Mesendoderm (in vitro differentiated cells): ENCODE measurements around the gene CRB2.

Experiments used
- DNase-seq: peaks from one replicate; pipeline ENCODE4 v3.0.0; 2013
- H2AK5ac ChIP-seq: 2 replicates; pipeline ENCODE4 v1.6.1; 2013; ENCODE audit warnings: low read length, inconsistent platforms
- H2BK120ac ChIP-seq: 2 replicates; pipeline ENCODE4 v1.6.1; 2013; ENCODE audit warnings: low read depth, mild to moderate bottlenecking, low read length, moderate library complexity, mixed read lengths
- H2BK15ac ChIP-seq: replicated peaks from 2 replicates; pipeline ENCODE4 v1.6.1; 2013; ENCODE audit warnings: low read depth, mild to moderate bottlenecking, moderate library complexity
- H2BK5ac ChIP-seq: 2 replicates; pipeline ENCODE4 v1.6.1; 2013; ENCODE audit warnings: low read length, inconsistent platforms
- H3K18ac ChIP-seq: 2 replicates; pipeline ENCODE4 v1.6.1; 2013; ENCODE audit warnings: mild to moderate bottlenecking, low read length, mixed read lengths
- H3K23ac ChIP-seq: one replicate; pipeline ENCODE4 v1.6.1; 2013; ENCODE audit warnings: low read length
- H3K27ac ChIP-seq: 2 replicates; pipeline ENCODE4 v1.5.1; 2013; ENCODE audit warnings: low read depth, mild to moderate bottlenecking, inconsistent platforms, low read length, moderate library complexity
- H3K27me3 ChIP-seq: 2 replicates; pipeline ENCODE4 v1.6.1; 2013; ENCODE audit warnings: low read length, control low read depth, mild to moderate bottlenecking, inconsistent platforms; ENCODE audit not compliant: insufficient read depth, poor library complexity
- H3K36me3 ChIP-seq: 2 replicates; pipeline ENCODE4 v1.6.1; 2013; ENCODE audit warnings: low read length, inconsistent platforms; ENCODE audit not compliant: control insufficient read depth, insufficient read depth
- H3K4ac ChIP-seq: one replicate; pipeline ENCODE4 v1.6.1; 2013; ENCODE audit warnings: low read depth, mild to moderate bottlenecking, low read length, moderate library complexity
- H3K4me1 ChIP-seq: 2 replicates; pipeline ENCODE4 v1.6.1; 2013; ENCODE audit warnings: low read depth, low read length, inconsistent platforms; ENCODE audit not compliant: control insufficient read depth
- H3K4me2 ChIP-seq: 2 replicates; pipeline ENCODE4 v1.6.1; 2013; ENCODE audit warnings: low read length
- H3K4me3 ChIP-seq: 2 replicates; pipeline ENCODE4 v1.5.1; 2013; ENCODE audit warnings: mild to moderate bottlenecking, low read length
- H3K56ac ChIP-seq: one replicate; pipeline ENCODE4 v1.6.1; 2013; ENCODE audit warnings: low read length
- H3K79me1 ChIP-seq: 2 replicates; pipeline ENCODE4 v1.6.1; 2013; ENCODE audit warnings: low read length, inconsistent platforms
- H3K79me2 ChIP-seq: 2 replicates; pipeline ENCODE4 v1.6.1; 2013; ENCODE audit warnings: mild to moderate bottlenecking, low read length; ENCODE audit not compliant: control insufficient read depth, insufficient read depth
- H3K9ac ChIP-seq: 2 replicates; pipeline ENCODE4 v1.6.1; 2013; ENCODE audit warnings: low read length, inconsistent platforms
- H4K5ac ChIP-seq: one replicate; pipeline ENCODE4 v1.6.1; 2013; ENCODE audit warnings: low read length
- H4K8ac ChIP-seq: one replicate; pipeline ENCODE4 v1.6.1; 2013; ENCODE audit warnings: low read depth, mild to moderate bottlenecking, control low read depth, low read length, moderate library complexity
- WGBS: extraction: QIAGEN DNeasy Blood & Tissue Kit; methylation state at CpG from one replicate; pipeline ENCODE4 v1.1.7; 2013; ENCODE audit warnings: low lambda C conversion rate, missing lambda C conversion rate; ENCODE audit not compliant: insufficient coverage; ENCODE audit errors: extremely low coverage; 5-methylcytosine and 5-hydroxymethylcytosine counted together

The CRB2 gene

GRCh38 chr9:123356851-123357742, 1.1 kb downstream of the CRB2 start:
- Histone ChIP-seq H4K8ac (no peak overlapping the region), H3K79me2 (no peaks in the 10 kb centered on the region), H2BK5ac (no peak overlapping the region), H3K36me3 (no peaks in the 10 kb centered on the region), H3K79me1 (no peaks in the 10 kb centered on the region), H3K23ac (no peak overlapping the region), H2AK5ac (no peak overlapping the region), H3K4ac (no peak overlapping the region), H3K56ac (no peak overlapping the region), H3K4me1 (peaks cover 2% of the 10 kb centered on the region), H3K4me3 (no peak overlapping the region), H3K27ac (no peak overlapping the region), H3K4me2 (no peak overlapping the region), H4K5ac (no peak overlapping the region), H3K18ac (no peak overlapping the region), H2BK120ac (no peak overlapping the region), H3K27me3 (no peaks in the 10 kb centered on the region), H3K9ac (no peak overlapping the region), H2BK15ac (no peak overlapping the region)
- peak; percentile 36 for DNase-seq
- no CpG with 5 or more reads among the region's 19 CpGs for whole genome bisulfite sequencing

- H3K27ac ChIP-seq: peak overlapping the region; percentile 4
- H3K27me3 ChIP-seq: no peaks in the 10 kb centered on the region
- no CpG with 5 or more reads among the region's 2 CpGs for WGBS
- no peaks in the 10 kb centered on the region for H3K79me2 ChIP-seq
- no peak overlapping the region for H3K56ac ChIP-seq
- no peak overlapping the region for H3K9ac ChIP-seq
- no peak overlapping the region for H3K4me3 ChIP-seq
- no peak overlapping the region for H4K5ac ChIP-seq
- no peak overlapping the region for H3K4ac ChIP-seq
- peaks cover 2% of the 10 kb centered on the region for H3K4me1 ChIP-seq
- H3K4me2 ChIP-seq: no peak overlapping the region
- H3K18ac ChIP-seq: no peak overlapping the region
- H4K8ac ChIP-seq: no peak overlapping the region
- DNase-seq: no peak
- no peak overlapping the region for H3K23ac ChIP-seq
- no peaks in the 10 kb centered on the region for H3K79me1 ChIP-seq
- no peaks in the 10 kb centered on the region for H3K36me3 ChIP-seq
- no peak overlapping the region for H2BK15ac ChIP-seq
- no peak overlapping the region for H2BK120ac ChIP-seq
- H2AK5ac ChIP-seq: no peak overlapping the region
- H2BK5ac ChIP-seq: no peak overlapping the region
Observed at GRCh38 chr9:123357743-123358059, 1.7 kb downstream of the CRB2 start.

- Histone ChIP-seq H3K56ac (no peak overlapping the region), H2BK120ac (no peak overlapping the region), H2AK5ac (no peak overlapping the region), H3K27ac (no peak overlapping the region), H3K4me1 (peaks cover 2% of the 10 kb centered on the region), H3K9ac (no peak overlapping the region), H3K4me3 (no peak overlapping the region), H3K4ac (no peak overlapping the region), H3K79me2 (no peaks in the 10 kb centered on the region), H4K5ac (no peak overlapping the region), H3K18ac (no peak overlapping the region), H3K23ac (no peak overlapping the region), H3K27me3 (no peaks in the 10 kb centered on the region), H3K4me2 (no peak overlapping the region), H3K79me1 (no peaks in the 10 kb centered on the region), H4K8ac (no peak overlapping the region), H2BK5ac (no peak overlapping the region), H2BK15ac (no peak overlapping the region), H3K36me3 (no peaks in the 10 kb centered on the region)
- DNase-seq: peak; percentile 33
- no CpG with 5 or more reads among the region's 10 CpGs for WGBS
Observed at GRCh38 chr9:123358181-123358905, 2.3 kb downstream of the CRB2 start.

- no peak overlapping the region for H2BK5ac ChIP-seq
- no peak overlapping the region for H4K8ac ChIP-seq
- no peak overlapping the region for H3K4me3 ChIP-seq
- no peak overlapping the region for H3K56ac ChIP-seq
- DNase-seq: no peak
- H3K36me3 ChIP-seq: no peaks in the 10 kb centered on the region
- no peak overlapping the region for H3K4ac ChIP-seq
- peaks cover 2% of the 10 kb centered on the region for H3K4me1 ChIP-seq
- no peaks in the 10 kb centered on the region for H3K79me1 ChIP-seq
- no peak overlapping the region for H3K4me2 ChIP-seq
- no peaks in the 10 kb centered on the region for H3K27me3 ChIP-seq
- no peak overlapping the region for H3K27ac ChIP-seq
- no peak overlapping the region for H2BK15ac ChIP-seq
- WGBS: no CpG with 5 or more reads among the region's 2 CpGs
- H3K23ac ChIP-seq: no peak overlapping the region
- H3K18ac ChIP-seq: no peak overlapping the region
- no peaks in the 10 kb centered on the region for H3K79me2 ChIP-seq
- no peak overlapping the region for H2AK5ac ChIP-seq
- H4K5ac ChIP-seq: no peak overlapping the region
- no peak overlapping the region for H2BK120ac ChIP-seq
- H3K9ac ChIP-seq: no peak overlapping the region
Observed at GRCh38 chr9:123359106-123359505, 3.1 kb downstream of the CRB2 start.

- H4K8ac ChIP-seq: no peak overlapping the region
- H3K4me3 ChIP-seq: no peak overlapping the region
- no peak overlapping the region for H2BK5ac ChIP-seq
- H4K5ac ChIP-seq: no peak overlapping the region
- H3K27ac ChIP-seq: no peak overlapping the region
- H3K27me3 ChIP-seq: no peaks in the 10 kb centered on the region
- H3K79me2 ChIP-seq: no peaks in the 10 kb centered on the region
- H2BK15ac ChIP-seq: no peak overlapping the region
- peaks cover 2% of the 10 kb centered on the region for H3K4me1 ChIP-seq
- H3K4ac ChIP-seq: no peak overlapping the region
- WGBS: no CpG with 5 or more reads among the region's 3 CpGs
- H3K79me1 ChIP-seq: no peaks in the 10 kb centered on the region
- no peak for DNase-seq
- H3K36me3 ChIP-seq: no peaks in the 10 kb centered on the region
- no peak overlapping the region for H3K23ac ChIP-seq
- no peak overlapping the region for H2BK120ac ChIP-seq
- H3K56ac ChIP-seq: no peak overlapping the region
- no peak overlapping the region for H3K18ac ChIP-seq
- H3K4me2 ChIP-seq: no peak overlapping the region
- H3K9ac ChIP-seq: no peak overlapping the region
- no peak overlapping the region for H2AK5ac ChIP-seq
Observed at GRCh38 chr9:123359546-123359945, 3.5 kb downstream of the CRB2 start.
